ENCODE measurements around the gene ANXA9.

Gene ANXA9

DNA sequence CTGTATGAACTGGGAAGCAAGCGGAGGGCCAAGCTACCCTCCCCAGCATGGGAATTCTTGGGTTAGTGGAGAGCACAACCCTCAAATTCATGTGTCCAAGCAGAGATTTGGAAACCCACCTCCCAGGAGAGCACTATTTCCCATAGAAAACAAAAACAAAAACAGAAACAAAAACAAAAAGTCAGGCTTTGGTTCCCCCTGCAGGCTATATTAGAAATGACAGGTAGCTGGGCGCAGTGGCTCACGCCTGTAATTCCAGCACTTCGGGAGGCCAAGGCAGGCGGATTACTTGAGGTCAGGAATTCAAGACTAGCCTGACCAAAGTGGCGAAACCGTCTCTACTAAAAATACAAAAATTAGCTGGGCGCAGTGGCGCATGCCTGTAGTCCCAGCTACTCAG, 13.8 kb downstream of the ANXA9 start:
- DNase-seq (ENCODE audit: low spot score): no peak
- TF ChIP-seq, protein P1, sequence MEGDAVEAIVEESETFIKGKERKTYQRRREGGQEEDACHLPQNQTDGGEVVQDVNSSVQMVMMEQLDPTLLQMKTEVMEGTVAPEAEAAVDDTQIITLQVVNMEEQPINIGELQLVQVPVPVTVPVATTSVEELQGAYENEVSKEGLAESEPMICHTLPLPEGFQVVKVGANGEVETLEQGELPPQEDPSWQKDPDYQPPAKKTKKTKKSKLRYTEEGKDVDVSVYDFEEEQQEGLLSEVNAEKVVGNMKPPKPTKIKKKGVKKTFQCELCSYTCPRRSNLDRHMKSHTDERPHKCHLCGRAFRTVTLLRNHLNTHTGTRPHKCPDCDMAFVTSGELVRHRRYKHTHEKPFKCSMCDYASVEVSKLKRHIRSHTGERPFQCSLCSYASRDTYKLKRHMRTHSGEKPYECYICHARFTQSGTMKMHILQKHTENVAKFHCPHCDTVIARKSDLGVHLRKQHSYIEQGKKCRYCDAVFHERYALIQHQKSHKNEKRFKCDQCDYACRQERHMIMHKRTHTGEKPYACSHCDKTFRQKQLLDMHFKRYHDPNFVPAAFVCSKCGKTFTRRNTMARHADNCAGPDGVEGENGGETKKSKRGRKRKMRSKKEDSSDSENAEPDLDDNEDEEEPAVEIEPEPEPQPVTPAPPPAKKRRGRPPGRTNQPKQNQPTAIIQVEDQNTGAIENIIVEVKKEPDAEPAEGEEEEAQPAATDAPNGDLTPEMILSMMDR (IDR thresholded peaks at IDR 0.05; ENCODE audit: extremely low read depth, insufficient read depth, missing control alignments): peak; percentile 76
- in situ Hi-C loops (cut with MboI; ENCODE audit: low pct_unique_long_range_greater_than_20kb, low sequenced_read_pairs, unreplicated experiment): no loop called here

GRCh38 chr1:150997126-150997872, 15.2 kb downstream of the ANXA9 start:
- in situ Hi-C loops (cut with MboI; ENCODE audit: low pct_unique_long_range_greater_than_20kb, low sequenced_read_pairs, unreplicated experiment): no loop called here
- TF ChIP-seq, protein P1 (IDR thresholded peaks at IDR 0.05; ENCODE audit: extremely low read depth, insufficient read depth, missing control alignments): no peak
- DNase-seq (ENCODE audit: low spot score): no peak

GRCh38 chr1:150997949-150998348, 15.9 kb downstream of the ANXA9 start:
- in situ Hi-C loops (cut with MboI; ENCODE audit: low pct_unique_long_range_greater_than_20kb, low sequenced_read_pairs, unreplicated experiment): no loop called here
- TF ChIP-seq, protein P1 (IDR thresholded peaks at IDR 0.05; ENCODE audit: extremely low read depth, insufficient read depth, missing control alignments): no peak
- no peak for DNase-seq (ENCODE audit: low spot score)

- TF ChIP-seq, protein P1 (IDR thresholded peaks at IDR 0.05; ENCODE audit: extremely low read depth, insufficient read depth, missing control alignments): no peak
- in situ Hi-C loops (cut with MboI; ENCODE audit: low pct_unique_long_range_greater_than_20kb, low sequenced_read_pairs, unreplicated experiment): no loop called here
- DNase-seq (ENCODE audit: low spot score): no peak
Measured at GRCh38 chr1:150999051-150999674, 17.1 kb downstream of the ANXA9 start.

DNA sequence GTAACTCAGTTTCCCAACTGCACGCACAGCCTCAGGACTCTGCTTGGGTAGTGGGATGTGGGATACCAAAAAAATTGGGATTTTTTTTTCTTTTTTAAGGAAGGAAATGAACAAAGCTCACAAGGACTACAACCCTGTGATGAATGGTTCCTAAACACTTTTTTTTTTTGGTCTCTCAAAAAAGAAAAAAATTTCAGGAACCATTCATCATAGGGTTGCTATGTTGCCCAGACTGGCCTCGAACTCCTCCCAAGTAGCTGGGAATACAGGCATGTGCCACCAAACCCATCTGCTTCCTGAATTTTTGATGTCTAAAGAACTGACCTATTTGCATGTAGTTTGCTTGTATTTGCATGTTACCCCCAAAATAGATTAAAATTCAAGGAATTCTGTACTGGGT, 17.8 kb downstream of the ANXA9 start:
- DNase-seq (ENCODE audit: low spot score): no peak
- in situ Hi-C loops (cut with MboI; ENCODE audit: low pct_unique_long_range_greater_than_20kb, low sequenced_read_pairs, unreplicated experiment): no loop called here
- TF ChIP-seq, protein P1 (IDR thresholded peaks at IDR 0.05; ENCODE audit: extremely low read depth, insufficient read depth, missing control alignments): no peak

DNA sequence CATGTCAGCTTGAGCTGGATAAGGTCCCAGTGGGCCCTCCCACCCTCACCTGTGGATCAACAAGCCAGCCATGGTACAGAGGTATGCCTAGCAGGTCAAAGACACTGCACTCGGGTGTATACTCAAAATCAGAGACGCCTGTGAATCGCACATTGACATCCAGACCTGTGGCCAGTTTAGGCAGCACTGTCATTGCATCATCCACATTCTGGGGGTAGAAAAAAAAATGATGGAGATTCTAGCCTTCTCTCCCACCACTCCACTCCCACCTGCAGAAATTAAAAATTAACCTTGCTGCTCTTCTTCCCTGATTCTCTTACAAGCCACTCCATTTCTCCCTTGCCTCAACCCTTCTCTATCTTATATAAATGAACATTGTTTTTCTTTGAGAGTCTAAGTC, 18.3 kb downstream of the ANXA9 start:
- TF ChIP-seq, protein P1 (IDR thresholded peaks at IDR 0.05; ENCODE audit: extremely low read depth, insufficient read depth, missing control alignments): no peak
- in situ Hi-C loops (cut with MboI; ENCODE audit: low pct_unique_long_range_greater_than_20kb, low sequenced_read_pairs, unreplicated experiment): no loop called here

More for the DNA sequence above, 18.3 kb downstream of the ANXA9 start:
- no peak for DNase-seq (ENCODE audit: low spot score)
